NCI-H460 (cell line): Measurements from ENCODE around the gene PIF1. TPM values are rescaled to one million over a fixed set of nuclear protein-coding genes. Genes with fewer than 3 reads are reported as not detected.

Source experiments
- DNase-seq: peaks from one replicate; pipeline ENCODE4 v3.0.0-alpha.2; 2016; ENCODE audit warnings: low read depth; ENCODE audit errors: extremely low read depth
- total RNA-seq: library from RNA; depleted of rRNA; stranded (reverse); fragments of >200 nt; shearing (Covaris generic); gene quantifications from 2 replicates; pipeline ENCODE4 v1.2.3, GENCODE V29; 2014; rRNA removed

Gene PIF1
- total RNA-seq, 1 experiment from 2014 or later: 11.5 TPM

DNA sequence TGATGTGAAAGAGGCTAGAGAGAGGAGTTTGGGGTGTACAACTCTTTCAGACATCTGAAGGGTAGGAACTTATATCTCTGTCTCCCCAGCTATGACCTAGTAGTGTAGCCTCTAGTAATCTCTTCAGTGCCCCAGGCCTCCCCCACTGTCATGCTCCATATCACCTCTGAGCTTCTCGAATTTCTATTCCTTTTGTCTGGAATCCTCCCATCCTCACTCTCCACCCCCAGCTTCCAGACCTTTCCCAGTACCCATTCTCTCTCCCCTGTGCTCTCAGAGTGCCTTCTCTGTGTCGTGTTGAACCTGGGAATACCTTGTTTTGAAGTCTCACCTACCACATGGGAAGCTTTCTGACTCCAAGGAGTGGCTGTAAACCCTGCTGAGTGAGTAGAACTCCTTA, 46.4 kb downstream of the PIF1 start:
- DNase-seq: no peak

DNA sequence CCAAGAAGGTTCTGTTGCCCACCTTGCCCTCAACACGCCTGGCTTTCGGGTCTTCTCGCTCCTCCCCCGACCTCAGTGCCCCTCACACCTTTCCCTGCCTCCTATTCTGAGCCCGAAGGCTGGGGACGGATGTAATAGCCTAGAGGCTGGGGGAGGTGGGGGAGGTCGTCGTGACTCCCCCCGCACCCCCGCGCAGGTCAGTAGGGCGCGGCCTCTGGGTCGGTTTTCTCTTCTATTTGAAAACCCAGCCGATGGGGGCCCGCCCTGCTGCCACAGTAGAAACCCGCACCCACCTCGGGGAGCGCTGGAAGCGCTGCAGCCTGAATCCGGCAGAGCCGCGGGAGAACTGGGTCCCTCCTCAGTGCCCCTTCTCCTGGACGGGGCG, 49.1 kb downstream of the PIF1 start:
- no peak for DNase-seq

DNA sequence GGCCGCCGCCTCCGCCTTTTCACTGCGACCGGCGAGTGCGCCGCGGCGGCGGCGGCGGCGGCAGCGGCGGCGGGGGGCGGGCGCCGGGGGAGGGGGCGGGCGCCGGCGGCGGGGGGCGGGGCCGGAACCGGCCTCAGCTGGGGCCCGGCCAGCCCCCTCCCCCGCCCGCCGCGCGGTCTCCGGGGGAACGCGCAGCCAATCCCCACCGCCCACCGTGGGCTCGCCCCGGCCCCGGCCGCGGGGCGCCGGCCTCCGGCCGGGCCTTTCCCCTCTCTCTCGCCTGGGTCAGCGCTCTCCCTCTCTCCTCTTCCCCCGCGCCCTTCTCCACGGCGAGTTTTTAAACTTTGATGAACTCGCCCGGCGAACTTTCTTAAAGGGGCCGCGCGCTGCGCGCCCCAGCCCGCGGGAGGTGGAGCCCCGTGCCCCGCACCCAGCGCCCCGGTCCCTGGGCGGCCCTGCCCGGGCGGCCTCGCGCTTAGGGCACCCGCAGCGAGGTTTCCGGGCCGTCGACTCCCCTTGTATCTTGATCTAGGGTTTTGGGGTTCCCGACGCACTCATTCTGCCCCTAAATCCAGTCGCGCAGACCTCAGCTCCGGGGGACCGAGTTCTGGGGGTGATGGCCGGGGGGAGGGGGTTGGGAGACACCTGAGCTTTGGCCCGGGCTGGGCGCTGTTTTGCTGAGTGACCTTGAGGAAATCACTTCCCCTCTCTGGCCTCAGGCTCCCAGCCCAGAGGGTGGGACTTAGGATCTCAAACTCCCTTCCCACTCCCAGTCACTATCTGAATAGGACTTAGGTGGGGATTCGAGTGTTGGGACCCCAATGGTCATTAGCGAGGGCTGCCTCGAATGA, 49.7 kb downstream of the PIF1 start, which contains the start of gene RBPMS2:
Gene RBPMS2, minus strand, starts transcription at position 39 of the 851 bp plus-strand sequence. CDS start 270 bp downstream, outside the sequence.
- DNase-seq: no peak

DNA sequence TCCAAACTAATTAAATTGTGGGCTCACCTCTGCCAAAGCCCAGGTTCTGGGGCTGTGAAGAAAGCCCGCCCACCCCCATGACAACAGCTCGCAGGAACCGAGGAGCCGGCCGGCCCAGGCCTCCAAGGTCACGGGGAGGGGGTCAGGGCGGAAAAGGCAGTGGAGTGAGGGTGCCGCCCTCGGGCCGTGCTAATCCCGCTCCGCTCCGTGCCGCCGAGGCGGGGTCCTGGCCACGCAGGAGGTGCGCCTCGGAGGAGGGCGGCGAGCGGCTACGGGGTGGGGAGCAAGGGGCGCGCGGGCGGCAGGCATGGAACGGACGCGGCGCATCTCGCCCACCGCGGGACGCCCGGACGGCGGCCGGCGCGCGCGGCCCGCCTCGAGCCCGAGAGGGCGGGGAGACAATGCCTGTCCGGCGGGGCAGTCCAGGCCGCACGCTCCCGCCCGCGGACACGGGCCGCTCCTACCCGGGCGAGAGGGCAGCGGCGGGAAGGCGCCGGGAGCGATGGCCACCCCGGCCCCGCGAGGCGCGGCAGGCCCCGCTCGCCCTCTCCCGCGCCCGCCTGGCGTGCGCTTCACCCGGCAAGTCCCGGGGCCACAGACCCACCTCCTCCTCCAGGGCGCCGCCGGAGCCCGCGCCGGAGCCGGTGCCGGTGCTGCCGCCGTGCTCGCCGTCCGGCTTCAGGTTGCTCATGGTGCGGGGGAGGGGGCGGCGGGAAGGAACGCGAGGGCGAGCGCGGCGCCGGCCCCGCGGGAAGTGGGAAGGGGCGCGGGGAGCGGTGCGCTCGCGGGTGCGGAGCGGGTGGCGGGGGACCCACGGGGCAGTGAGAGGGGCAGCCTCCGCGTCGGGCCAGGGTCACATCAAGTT, 50.6 kb downstream of the PIF1 start:
- DNase-seq: no peak

DNA sequence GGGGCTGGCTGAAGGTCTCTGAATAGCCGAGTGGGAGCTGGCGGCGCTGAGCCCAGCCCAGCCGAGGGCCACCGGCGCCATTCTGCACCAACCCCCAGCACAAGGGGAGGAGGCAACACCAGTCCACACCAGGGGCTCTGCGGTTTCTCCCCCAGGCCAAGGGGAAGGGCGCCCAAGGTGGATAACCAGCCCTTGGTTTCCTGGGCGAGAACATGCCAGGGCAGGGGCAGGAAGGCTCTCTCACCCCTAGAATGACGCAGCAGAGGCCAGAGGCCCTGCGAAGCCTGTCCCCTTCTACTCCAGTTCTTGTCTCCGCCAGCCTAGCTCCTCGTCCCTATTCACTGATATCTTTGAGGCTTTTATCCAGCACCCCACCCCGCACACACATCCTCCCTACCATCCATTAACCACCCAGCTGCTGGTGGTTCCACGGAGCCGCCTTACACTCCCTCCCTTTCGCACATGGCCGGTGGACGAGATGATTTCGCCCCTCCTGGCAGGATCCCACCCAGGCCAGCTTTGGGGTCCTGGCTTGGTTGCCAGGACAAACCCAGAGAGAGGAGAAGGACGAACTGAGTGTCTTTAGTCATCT, 51.3 kb downstream of the PIF1 start:
- DNase-seq: no peak

DNA sequence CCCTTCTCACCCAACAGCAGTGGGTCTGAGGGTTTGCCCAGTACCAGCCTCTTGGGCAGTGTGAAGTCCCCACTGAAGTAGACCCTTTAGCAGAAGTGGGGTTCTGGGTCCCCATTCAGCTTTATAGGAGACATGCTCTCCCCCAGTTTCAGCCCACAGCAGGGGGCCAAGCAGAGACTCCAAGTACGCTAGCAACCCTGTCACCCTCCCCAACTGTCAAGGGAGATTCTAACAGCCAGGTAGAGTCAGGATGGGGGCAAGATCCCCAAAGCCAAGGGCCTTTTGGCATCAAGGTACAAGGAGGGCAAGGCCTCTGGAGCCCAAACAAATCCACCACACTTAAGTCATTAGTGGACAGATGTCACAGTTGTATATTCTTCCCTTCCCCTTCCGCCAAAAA, 51.8 kb downstream of the PIF1 start:
- no peak for DNase-seq

DNA sequence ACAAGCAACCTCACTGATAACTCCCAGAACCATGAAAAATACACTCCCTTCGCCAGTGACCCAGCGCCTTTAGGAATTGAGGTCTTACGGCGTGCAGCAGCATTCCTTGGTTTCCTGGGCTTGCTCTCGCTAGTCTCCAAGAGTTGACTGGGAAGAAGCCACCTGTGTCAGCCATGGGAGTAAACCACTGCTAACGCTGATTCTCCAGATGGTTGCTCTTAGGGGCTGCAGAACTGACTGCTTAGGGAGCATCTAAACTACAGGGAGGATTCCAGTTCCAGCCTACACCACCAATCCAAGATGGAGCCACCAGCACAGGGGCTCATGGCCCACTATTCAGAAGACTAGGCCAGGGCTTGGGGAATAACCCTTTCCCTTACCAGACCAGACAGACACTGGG, 52.5 kb downstream of the PIF1 start:
- no peak for DNase-seq

DNA sequence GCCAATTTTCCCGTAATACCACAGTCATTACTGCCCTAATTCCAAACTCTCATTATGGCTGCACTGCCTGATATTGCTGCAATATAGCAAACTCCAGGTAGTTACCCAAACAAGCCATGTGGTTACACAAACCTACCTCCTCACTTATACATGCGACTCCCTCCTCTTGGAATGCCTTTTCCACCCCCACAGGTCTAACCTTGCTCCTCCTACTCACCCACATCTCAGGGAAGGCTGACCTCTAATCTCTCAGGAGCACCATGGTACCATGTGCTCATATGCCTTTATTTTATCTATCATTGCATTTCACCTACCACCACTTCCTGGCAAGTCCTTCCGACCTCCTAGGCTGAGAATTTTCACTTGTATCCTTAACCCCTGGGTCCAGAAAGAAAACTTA, 53.0 kb downstream of the PIF1 start:
- DNase-seq: no peak

DNA sequence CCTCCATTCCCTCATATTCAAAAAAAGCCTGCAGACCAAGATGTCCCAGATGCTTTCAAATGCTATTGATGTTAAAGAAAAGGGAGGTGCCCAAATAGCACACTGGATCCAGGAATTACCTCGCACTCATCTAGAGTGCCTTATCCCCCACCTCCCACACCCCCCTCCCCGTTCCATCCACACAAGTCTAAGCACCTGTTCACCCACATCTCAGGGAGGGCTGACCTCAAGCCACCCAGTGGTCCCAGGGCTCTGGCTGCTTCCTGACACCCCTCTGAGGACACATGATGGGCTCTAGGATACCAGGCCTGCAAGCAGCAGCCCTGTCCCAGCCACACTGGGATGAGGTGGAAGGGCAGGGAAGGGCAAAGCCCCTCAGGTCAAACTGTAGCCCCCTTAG, 54.8 kb downstream of the PIF1 start:
- DNase-seq: no peak

DNA sequence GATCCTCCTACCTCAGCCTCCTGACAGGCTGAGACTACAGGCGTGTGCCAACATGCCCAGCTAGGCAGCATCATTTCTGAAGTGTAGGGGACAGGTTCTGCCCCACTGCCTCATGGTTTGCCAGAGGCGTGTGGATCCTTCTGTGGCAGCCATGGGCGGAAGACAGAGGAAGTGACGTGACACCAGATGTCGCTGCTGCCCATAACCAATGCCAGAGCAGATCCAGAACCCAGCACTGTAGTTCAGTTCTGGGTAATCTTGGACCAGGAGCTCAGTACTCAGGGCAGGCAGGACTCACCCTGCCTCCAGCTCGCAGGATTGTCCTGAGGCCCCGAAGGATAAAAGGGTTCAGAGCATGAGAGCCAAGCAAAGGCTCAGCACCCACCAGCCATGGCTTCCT, 58.2 kb downstream of the PIF1 start:
- no peak for DNase-seq

DNA sequence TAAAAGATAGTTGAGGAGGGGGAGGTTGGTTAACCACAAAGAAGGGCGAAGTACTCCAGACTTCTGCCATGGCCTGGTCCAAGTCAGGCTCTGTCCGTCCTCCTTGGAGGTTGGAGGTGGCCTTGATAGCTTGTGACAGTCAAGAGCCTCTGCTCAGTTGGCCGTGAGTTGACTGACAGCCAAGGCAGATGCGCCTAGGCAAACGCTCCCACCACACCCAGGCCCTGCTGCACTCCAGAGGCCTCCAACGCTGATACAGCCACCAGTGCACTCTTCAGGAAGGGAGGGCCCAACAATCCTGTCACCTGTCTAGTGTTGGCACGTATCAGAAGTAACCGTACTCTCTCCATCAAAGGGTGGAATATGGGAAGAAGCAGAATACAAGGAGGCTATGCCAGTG, 59.4 kb downstream of the PIF1 start:
- no peak for DNase-seq

Other genes starting within 250 kb of the PIF1 start
- 0.54 and 1.2 TPM in 2 replicates for gene RBPMS2, start 50.1 kb downstream of the PIF1 start, total RNA-seq
- 2.9 and 3.5 TPM in 2 replicates for gene PLEKHO2, start 16.3 kb upstream of the PIF1 start, total RNA-seq
- 1.6 and 1.7 TPM in 2 replicates for gene ANKDD1A, start 86.3 kb upstream of the PIF1 start, total RNA-seq
- 76.8 and 80.0 TPM in 2 replicates for gene SPG21, start 164.3 kb upstream of the PIF1 start, total RNA-seq
- gene MTFMT, start 204.0 kb upstream of the PIF1 start, total RNA-seq: 22.7 and 24.4 TPM in 2 replicates
- gene SLC51B, start 219.7 kb upstream of the PIF1 start, total RNA-seq: 0.75 and 1.1 TPM in 2 replicates
- 0.07 TPM in 1 of 2 replicates, not detected in the other for gene RASL12, start 242.3 kb upstream of the PIF1 start, total RNA-seq